ENCODE results near the gene RHBDL1. TPM values are rescaled to one million over a fixed set of nuclear protein-coding genes. Genes with fewer than 3 reads are reported as not detected.

RHBDL1 gene
- total and polyA plus RNA-seq, 4 donors, result 0.35 to 0.84 (median 0.70) TPM

DNA sequence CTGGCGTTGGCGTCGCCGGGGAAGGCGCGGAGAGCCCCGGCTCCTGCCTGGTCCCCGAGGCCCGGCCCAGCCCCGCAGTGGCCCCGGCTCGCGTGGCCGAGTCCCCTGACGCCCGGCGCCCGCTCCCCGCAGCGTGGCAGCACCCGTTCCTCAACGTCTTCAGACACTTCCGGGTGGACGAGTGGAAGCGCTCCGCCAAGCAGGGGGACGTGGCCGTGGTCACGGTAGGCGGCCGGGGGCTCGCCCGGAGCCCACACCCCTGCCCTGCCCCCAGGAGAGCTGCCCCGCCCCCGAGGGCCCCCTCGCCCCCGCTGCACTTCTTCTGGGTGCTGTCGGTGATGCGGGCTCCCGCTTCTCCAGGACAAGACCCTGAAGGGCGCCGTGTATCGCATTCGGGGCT is 25.8 kb upstream of the RHBDL1 start (continued):
- TF ChIP-seq, protein P1, sequence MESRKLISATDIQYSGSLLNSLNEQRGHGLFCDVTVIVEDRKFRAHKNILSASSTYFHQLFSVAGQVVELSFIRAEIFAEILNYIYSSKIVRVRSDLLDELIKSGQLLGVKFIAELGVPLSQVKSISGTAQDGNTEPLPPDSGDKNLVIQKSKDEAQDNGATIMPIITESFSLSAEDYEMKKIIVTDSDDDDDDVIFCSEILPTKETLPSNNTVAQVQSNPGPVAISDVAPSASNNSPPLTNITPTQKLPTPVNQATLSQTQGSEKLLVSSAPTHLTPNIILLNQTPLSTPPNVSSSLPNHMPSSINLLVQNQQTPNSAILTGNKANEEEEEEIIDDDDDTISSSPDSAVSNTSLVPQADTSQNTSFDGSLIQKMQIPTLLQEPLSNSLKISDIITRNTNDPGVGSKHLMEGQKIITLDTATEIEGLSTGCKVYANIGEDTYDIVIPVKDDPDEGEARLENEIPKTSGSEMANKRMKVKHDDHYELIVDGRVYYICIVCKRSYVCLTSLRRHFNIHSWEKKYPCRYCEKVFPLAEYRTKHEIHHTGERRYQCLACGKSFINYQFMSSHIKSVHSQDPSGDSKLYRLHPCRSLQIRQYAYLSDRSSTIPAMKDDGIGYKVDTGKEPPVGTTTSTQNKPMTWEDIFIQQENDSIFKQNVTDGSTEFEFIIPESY (IDR thresholded peaks at IDR 0.05), result no peak
- no peak for TF ChIP-seq YY1 (IDR thresholded peaks at IDR 0.05)
- TF ChIP-seq TAF1 (conservative IDR thresholded peaks at IDR 0.05), result no peak
- no peak for TF ChIP-seq HNF4A (conservative IDR thresholded peaks at IDR 0.05)
- TF ChIP-seq HNF4G (IDR thresholded peaks at IDR 0.05), result no peak

DNA sequence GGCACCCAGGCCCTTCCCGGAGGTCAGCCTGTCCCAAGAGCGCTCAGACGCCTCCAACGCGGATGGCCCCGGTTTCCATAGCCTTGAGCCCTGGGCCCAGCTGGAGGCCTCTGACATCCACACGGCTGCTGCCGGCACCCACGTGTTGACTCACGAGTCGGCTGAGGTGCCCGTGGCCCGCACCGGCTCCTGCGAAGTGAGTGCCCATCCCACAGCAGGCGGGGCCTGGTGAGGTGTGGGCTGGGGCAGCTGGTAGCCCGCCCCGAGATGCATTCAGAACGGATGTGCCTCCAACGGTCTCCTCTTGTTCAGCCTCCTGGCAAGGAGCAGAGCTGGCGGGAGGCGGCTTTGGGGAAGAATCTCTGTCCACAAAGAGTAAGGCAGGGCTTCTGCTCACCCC is 23.6 kb upstream of the RHBDL1 start:
- WGBS, result 97% methylated on average over 22 of the region's 22 CpGs
- Histone ChIP-seq H3K9me3 (ENCODE audit: control insufficient read depth in 4 of 4, low read length in 3 of 4) (no peaks in the 10 kb centered on the region), H3K27me3 (ENCODE audit: control insufficient read depth in 4 of 4, insufficient read depth in 4 of 4, low read length in 3 of 4) (no peaks in the 10 kb centered on the region), H3K9ac (ENCODE audit: low read depth in 1 of 2, low read length in 2 of 2) (no peak overlapping the region), H3K27ac (ENCODE audit: low read depth in 1 of 2, low read length in 2 of 2) (no peak overlapping the region), H3K4me3 (ENCODE audit: low read depth in 1 of 3, low read length in 3 of 3) (no peak overlapping the region), H3K36me3 (ENCODE audit: control insufficient read depth in 4 of 4, insufficient read depth in 3 of 4, low read depth in 1 of 4, low read length in 3 of 4) (peaks cover 0 to 5% (median 1%) of the 10 kb centered on the region in 4 donors), H3K4me1 (ENCODE audit: control insufficient read depth in 4 of 4, insufficient read depth in 4 of 4, low read length in 3 of 4) (peaks cover 0 to 35% (median 21%) of the 10 kb centered on the region in 4 donors)
- DNase-seq (ENCODE audit: low spot score), result no peak
- TF ChIP-seq TAF1 (conservative IDR thresholded peaks at IDR 0.05) (no peak), JUND (IDR thresholded peaks at IDR 0.05) (no peak), CTCF (IDR thresholded peaks at IDR 0.05; ENCODE audit: low read depth, low read length, missing input control) (no peak), HNF4A (conservative IDR thresholded peaks at IDR 0.05) (no peak), REST (IDR thresholded peaks at IDR 0.05) (no peak)
- TF ChIP-seq, protein P1 (IDR thresholded peaks at IDR 0.05), result no peak
- TF ChIP-seq, protein P2, sequence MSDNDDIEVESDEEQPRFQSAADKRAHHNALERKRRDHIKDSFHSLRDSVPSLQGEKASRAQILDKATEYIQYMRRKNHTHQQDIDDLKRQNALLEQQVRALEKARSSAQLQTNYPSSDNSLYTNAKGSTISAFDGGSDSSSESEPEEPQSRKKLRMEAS (IDR thresholded peaks at IDR 0.05), result no peak

Measured in liver (tissue), 9 donors.